G401.6 (cell line): ENCODE measurements around the gene AVEN.
"Not testable (repeated sequence)": the region's sequence is repeated elsewhere in the genome, so short reads cannot be mapped to it uniquely, and the experiment has no call there.

Source experiments
- FAIRE-seq: peaks from 2 replicates; lab custom pipeline; 2012; peaks lifted over from hg19 to GRCh38; lab: Jason Lieb, UNC

The AVEN gene, protein sequence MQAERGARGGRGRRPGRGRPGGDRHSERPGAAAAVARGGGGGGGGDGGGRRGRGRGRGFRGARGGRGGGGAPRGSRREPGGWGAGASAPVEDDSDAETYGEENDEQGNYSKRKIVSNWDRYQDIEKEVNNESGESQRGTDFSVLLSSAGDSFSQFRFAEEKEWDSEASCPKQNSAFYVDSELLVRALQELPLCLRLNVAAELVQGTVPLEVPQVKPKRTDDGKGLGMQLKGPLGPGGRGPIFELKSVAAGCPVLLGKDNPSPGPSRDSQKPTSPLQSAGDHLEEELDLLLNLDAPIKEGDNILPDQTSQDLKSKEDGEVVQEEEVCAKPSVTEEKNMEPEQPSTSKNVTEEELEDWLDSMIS

GRCh38 chr15:34038871-34039789 lies at the start of gene AVEN:
Gene AVEN, minus strand, starts transcription at chr15:34039204. Its CDS starts 158 bp downstream, at chr15:34039046.
- FAIRE-seq: no peak

DNA sequence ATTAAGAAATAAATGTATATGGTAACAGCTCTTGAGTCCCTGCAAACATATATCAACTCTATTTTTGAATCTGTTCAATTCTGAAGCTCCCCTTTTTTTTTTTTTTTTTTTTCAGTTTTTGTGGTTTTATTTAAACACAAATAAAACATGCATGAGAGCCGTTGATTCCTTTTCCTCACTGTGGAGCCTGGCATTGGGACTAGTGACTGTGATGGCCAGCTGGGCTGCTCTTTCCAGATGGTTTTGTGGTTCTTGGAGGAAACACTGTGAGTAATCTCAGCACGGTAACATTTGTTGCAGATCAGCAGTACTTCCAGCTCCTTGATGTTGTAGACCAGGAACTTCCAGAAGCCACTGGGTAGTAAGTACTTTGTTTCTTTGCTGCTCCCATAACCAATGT lies 46.7 kb upstream of the AVEN start:
- no peak for FAIRE-seq

DNA sequence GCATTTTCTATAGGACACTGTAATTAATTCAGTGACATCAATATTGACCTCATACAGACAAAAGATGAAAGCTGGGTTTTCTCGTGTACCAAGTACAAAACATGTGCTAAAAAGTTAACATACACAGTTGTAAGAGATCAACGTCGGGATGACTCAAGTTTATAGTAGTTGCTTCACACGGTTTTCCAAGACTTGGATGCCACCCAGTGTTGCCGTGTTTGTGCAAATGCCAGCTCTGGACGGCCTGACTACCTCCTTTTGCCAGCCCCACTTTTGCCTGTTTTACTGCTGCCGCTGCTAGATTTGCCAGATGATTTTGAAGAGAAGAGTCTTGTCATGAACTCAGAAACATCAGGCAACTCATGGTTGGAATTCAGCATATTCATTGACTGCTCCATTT lies 45.1 kb upstream of the AVEN start:
- FAIRE-seq: no peak

DNA sequence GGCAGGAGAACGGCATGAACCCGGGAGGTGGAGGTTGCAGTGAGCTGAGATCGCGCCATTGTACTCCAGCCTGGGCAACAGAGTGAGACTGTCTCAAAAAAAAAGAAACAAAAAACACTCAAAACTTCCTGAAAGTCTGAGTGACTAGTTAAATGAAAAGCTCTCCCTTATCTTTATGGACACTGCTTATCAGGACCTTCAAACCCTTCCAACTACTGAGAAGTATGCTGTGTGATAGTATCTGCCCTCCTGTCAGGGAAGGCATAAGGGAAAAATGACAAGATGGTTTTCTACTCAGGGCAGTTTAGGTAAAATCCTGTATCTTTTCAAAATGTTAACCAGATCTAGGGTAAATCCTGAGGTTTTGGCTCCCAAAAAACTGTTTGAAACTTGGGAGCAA lies 40.9 kb upstream of the AVEN start:
- no peak for FAIRE-seq

GRCh38 chr15:34078900-34079299 lies 39.9 kb upstream of the AVEN start:
- peak; percentile 80 for FAIRE-seq

DNA sequence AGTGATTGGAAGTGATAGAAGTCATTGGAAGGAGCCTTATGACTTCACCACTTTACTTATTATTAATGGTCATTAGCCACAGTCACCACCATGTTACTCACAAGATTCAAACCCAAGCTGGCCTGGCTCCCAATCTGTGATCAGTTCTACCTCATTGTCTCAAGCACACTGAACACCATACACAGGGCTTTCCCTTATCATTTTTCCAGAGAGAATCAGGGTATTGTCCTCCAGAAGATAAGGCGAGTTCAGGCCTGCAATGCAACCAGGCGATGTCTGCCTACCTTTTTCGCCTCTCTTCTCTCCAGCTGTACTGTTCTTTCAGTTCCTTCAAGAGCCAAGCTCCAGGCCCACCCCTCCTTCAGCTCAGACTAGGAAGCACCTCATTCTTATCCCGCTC lies 37.8 kb upstream of the AVEN start:
- no peak for FAIRE-seq

DNA sequence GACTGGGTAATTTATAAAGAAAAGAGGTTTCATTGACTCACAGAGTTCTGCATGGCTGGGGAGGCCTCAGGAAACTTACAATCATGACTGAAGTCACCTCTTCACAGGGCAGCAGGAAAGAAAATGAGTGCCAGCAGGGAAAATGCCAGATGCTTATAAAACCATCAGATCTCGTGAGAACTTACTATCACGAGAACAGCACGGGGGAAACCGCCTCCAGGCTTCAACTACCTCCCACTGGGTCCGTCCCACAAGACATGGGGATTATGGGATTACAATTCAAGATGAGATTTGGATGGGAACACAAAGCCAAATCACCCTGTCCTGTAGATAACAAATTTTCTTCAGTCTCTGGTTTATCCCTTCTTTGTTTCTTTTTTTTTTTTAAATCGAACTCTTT lies 31.0 kb upstream of the AVEN start:
- FAIRE-seq: no peak

GRCh38 chr15:34065941-34066340 lies 26.9 kb upstream of the AVEN start:
- FAIRE-seq: no peak

DNA sequence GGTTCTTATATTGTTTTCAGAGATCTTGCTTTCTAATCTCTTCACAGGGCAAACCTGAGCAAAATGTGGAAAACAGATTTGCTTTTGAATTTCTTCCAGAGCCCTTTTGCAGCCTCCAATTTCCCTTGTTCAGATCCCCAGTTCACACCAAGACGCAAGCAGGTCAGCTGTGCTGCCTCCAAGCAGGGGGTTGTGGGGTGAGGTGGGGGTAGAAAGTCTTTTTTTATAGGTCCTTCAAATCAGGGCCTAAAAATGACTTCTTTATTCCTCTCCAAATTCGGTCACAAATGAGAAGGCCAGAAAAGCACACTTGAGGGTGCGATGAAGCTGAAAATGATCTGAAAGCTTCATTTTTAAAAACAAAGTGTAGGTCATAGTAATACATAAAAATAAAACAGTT lies 26.3 kb upstream of the AVEN start:
- FAIRE-seq: no peak

DNA sequence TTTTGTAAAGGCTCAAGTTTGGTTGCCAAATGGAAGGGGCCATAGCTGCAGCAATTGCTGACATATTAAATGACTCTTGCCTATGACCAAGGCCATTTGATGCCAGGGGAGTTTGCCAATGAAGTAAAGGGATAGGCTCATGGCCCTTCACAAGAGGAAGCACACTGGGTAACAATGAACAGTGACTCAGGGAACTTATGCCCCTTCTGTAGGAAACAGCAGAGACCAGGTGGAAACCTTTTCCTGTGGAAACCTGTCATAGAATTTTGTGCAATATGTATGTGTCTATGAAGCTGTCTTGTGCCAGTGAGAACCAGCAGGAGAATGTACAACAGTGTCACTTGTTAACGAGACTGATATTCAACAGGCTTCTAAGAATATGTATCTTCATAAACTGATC lies 25.4 kb upstream of the AVEN start:
- no peak for FAIRE-seq

DNA sequence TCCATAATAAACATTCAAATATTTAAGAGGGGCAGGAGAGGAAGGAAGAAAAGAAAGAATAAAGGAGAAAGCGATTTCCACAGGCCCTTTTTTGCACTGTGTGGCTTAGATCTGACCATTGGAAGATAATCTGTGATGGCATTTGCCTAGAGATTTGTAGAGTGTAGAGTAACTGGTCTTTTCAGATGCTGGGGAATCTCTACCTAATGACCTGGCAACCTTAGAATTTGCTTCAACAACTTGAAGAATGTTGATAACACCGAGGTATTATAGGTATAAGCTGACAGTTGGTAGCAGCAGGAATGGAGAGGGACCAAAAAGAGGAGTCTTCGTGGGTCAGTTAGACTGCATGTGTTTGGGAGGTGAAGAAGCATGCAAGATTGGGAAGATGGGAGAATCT lies 20.9 kb upstream of the AVEN start:
- no peak for FAIRE-seq

DNA sequence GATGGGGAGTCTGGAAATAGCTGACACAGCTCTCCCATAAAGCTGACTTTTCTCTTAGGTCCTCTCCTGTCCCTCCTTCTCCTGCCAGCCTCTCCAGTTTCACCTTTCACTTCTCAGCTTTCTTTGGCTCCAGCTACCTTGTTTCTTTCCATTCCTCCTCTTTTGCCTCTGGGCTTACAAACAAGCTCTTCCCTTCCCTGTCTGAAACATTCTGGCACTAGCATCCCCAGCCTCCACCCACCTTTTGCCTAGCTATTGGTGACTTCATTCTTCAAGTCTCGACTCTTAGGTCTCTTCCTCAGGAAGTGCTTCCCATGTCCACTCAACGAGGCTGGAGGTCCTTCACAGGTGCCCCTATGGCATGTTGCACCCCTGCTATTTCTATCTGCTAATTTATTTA lies 20.5 kb upstream of the AVEN start:
- FAIRE-seq: no peak

DNA sequence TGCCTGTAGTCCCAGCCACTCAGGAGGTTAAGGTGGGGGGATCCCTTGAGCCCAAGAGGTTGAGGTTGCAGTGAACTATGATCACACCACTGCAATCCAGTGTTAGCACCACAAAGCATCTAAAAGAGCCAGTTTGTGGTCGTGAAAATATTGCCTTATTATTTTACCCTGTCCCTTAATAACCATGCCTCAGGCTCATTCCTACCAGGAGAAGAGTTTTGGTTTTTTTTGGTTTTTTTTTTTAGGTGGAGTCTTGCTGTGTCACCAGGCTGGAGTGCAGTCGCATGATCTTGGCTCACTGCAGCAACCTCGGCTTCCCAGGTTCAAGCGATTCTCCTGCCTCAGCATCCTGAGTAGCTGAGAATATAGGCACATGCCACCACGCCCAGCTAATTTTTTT lies 17.9 kb upstream of the AVEN start:
- peak; percentile 96 for FAIRE-seq

GRCh38 chr15:34055868-34056595 lies 17.0 kb upstream of the AVEN start:
- FAIRE-seq: peak; percentile 100

GRCh38 chr15:34054081-34054707 lies 15.2 kb upstream of the AVEN start:
- no peak for FAIRE-seq

DNA sequence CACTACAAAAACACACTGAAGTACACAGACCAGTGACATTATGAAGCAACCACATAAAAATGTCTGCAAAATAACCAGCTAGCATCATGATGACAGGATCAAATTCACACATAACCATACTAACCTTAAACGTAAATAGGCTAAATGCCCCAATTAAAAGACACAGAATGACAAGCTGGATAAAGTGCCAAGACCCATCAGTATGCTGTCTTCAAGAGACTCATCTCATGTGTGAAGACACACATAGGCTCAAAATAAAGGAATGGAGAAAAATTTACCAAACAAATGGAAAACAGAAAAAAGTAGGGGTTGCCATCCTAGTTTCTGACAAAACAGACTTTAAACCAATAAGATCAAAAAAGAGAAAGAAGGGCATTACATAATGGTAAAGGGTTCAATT lies 11.4 kb upstream of the AVEN start:
- FAIRE-seq: not testable (repeated sequence)

GRCh38 chr15:34049112-34049511 lies 10.1 kb upstream of the AVEN start:
- peak; percentile 66 for FAIRE-seq

DNA sequence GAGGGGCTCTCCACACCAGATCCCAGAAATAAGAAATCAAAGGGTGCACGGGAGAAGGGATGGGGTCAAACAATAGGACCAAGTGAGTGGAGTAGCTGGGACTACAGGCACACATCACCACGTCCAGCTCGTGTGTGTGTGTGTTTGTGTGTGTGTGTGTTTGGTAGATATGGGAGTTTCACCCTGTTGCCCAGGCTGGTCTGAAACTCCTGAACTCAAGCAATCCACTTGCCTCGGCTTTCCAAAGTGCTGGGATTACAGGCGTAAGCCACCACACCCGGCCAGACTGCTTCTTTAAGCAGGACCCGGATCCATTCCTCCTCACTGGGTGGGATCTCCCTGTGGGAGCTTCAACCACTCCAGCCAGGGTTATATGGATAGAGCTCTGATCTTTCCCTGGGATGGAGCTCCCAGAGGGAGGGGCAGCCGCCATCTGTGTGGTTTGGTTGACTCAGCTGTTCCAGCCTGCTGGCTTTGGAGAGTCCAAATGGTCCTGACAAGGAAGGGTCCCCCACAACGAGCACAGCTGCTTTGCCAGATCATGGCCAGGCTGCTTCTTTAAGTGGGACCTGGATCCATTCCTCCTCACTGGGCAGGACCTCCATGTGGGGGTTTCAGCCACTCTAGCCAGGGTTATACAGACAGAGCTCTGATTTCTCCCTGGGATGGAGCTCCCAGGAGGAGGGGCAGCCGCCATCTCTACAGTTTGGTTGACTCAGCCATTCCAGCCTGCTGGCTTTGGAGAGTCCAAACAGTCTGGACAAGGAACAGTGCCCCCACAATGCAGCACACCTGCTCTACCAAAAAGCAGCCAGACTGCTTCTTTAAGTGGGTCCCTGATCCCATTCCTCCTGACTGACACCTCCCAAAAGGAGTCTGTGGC lies 9.1 kb upstream of the AVEN start:
- FAIRE-seq: no peak

- FAIRE-seq: no peak
Observed at GRCh38 chr15:34046471-34047145, 7.6 kb upstream of the AVEN start.

DNA sequence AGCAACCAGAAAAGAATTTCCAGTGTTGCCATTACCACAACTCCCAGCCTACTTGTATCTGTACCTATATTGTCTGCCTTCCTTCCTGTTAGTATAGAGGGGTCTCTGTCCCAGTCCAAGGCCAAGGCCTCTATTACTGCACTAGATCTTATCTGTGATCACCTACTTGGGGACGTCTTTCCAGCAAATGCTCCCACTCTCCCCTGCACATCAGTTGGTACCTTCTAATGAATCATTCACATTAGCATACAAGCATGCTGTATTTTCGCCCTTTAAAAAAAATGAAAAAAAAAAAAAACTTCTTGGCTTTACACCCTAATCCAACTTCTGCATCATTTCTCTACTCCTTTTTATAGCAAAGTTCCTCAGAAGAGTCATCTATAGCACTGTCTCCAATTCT lies 4.8 kb upstream of the AVEN start:
- no peak for FAIRE-seq

GRCh38 chr15:34043391-34043790 lies 4.4 kb upstream of the AVEN start:
- peak; percentile 78 for FAIRE-seq
